ENCODE results near the gene COL6A3. TPM values are rescaled to one million over a fixed set of nuclear protein-coding genes. Genes with fewer than 3 reads are reported as not detected.

COL6A3 gene
- total and polyA plus RNA-seq, 2 donors (not counting 1 experiment from before 2014, with no cell fraction given) = 316 to 1,525 TPM

GRCh38 chr2:237426517-237426916, 12.6 kb upstream of the COL6A3 start:
- H3K36me3 ChIP-seq (ENCODE audit: control insufficient read depth, insufficient read depth, low read length) = no peaks in the 10 kb centered on the region
- no peaks in the 10 kb centered on the region for H3K79me2 ChIP-seq (ENCODE audit: control insufficient read depth, insufficient read depth, low read length)
- no peak overlapping the region for H3K27ac ChIP-seq (ENCODE audit: insufficient read depth, low read length)
- no peak overlapping the region for H3K9ac ChIP-seq (ENCODE audit: insufficient read depth, low read length)
- H3K4me2 ChIP-seq (ENCODE audit: extremely low read depth, insufficient read depth, low read length) = no peak overlapping the region
- H3K9me3 ChIP-seq (ENCODE audit: control insufficient read depth, insufficient read depth, low read depth, low read length) = no peaks in the 10 kb centered on the region
- TF ChIP-seq EZH2 (IDR thresholded peaks at IDR 0.05; ENCODE audit: low read length, missing control alignments) (no peak), CTCF (conservative IDR thresholded peaks at IDR 0.05 in 1 of 2, IDR thresholded peaks at IDR 0.05 in 1 of 2; ENCODE audit: low read depth in 1 of 2, low read length in 2 of 2) (no peak)
- no peak overlapping the region for H2AFZ ChIP-seq (ENCODE audit: low read length)
- DNase-seq (ENCODE audit: low read depth in 2 of 2) = no peak
- H3K4me3 ChIP-seq (replicated peaks in 1 of 4; ENCODE audit: control extremely low read depth in 1 of 4, insufficient read depth in 1 of 4, low read depth in 3 of 4, low read length in 4 of 4) = no peak overlapping the region
- H3K4me1 ChIP-seq (ENCODE audit: control insufficient read depth, extremely low read depth, insufficient read depth, low read length) = peaks cover 7% of the 10 kb centered on the region
- H4K20me1 ChIP-seq (ENCODE audit: control insufficient read depth, extremely low read depth, insufficient read depth, low read length) = no peaks in the 10 kb centered on the region
- no peaks in the 10 kb centered on the region for H3K27me3 ChIP-seq (ENCODE audit: control insufficient read depth, insufficient read depth, low read length)

- Histone ChIP-seq H2AFZ (ENCODE audit: low read length) (no peak overlapping the region), H4K20me1 (ENCODE audit: control insufficient read depth, extremely low read depth, insufficient read depth, low read length) (no peaks in the 10 kb centered on the region), H3K79me2 (ENCODE audit: control insufficient read depth, insufficient read depth, low read length) (no peaks in the 10 kb centered on the region), H3K27me3 (ENCODE audit: control insufficient read depth, insufficient read depth, low read length) (no peaks in the 10 kb centered on the region), H3K4me3 (replicated peaks in 1 of 4; ENCODE audit: control extremely low read depth in 1 of 4, insufficient read depth in 1 of 4, low read depth in 3 of 4, low read length in 4 of 4) (no peak overlapping the region), H3K36me3 (ENCODE audit: control insufficient read depth, insufficient read depth, low read length) (no peaks in the 10 kb centered on the region), H3K4me1 (ENCODE audit: control insufficient read depth, extremely low read depth, insufficient read depth, low read length) (peaks cover 7% of the 10 kb centered on the region), H3K9ac (ENCODE audit: insufficient read depth, low read length) (no peak overlapping the region), H3K4me2 (ENCODE audit: extremely low read depth, insufficient read depth, low read length) (no peak overlapping the region), H3K27ac (ENCODE audit: insufficient read depth, low read length) (no peak overlapping the region), H3K9me3 (ENCODE audit: control insufficient read depth, insufficient read depth, low read depth, low read length) (no peaks in the 10 kb centered on the region)
- TF ChIP-seq EZH2 (IDR thresholded peaks at IDR 0.05; ENCODE audit: low read length, missing control alignments) (no peak), CTCF (conservative IDR thresholded peaks at IDR 0.05 in 1 of 2, IDR thresholded peaks at IDR 0.05 in 1 of 2; ENCODE audit: low read depth in 1 of 2, low read length in 2 of 2) (no peak)
- no peak for DNase-seq (ENCODE audit: low read depth in 2 of 2)
Measured at GRCh38 chr2:237425320-237425719, 11.4 kb upstream of the COL6A3 start.

- no peak overlapping the region for H3K4me2 ChIP-seq (ENCODE audit: extremely low read depth, insufficient read depth, low read length)
Measured at GRCh38 chr2:237424544-237424943, 10.6 kb upstream of the COL6A3 start.

More at GRCh38 chr2:237424544-237424943, 10.6 kb upstream of the COL6A3 start:
- Histone ChIP-seq H3K79me2 (ENCODE audit: control insufficient read depth, insufficient read depth, low read length) (no peaks in the 10 kb centered on the region), H3K36me3 (ENCODE audit: control insufficient read depth, insufficient read depth, low read length) (no peaks in the 10 kb centered on the region), H3K4me3 (replicated peaks in 1 of 4; ENCODE audit: control extremely low read depth in 1 of 4, insufficient read depth in 1 of 4, low read depth in 3 of 4, low read length in 4 of 4) (no peak overlapping the region), H3K9me3 (ENCODE audit: control insufficient read depth, insufficient read depth, low read depth, low read length) (no peaks in the 10 kb centered on the region), H3K9ac (ENCODE audit: insufficient read depth, low read length) (no peak overlapping the region), H3K27me3 (ENCODE audit: control insufficient read depth, insufficient read depth, low read length) (no peaks in the 10 kb centered on the region), H3K27ac (ENCODE audit: insufficient read depth, low read length) (no peak overlapping the region), H3K4me1 (ENCODE audit: control insufficient read depth, extremely low read depth, insufficient read depth, low read length) (peaks cover 3% of the 10 kb centered on the region), H2AFZ (ENCODE audit: low read length) (no peak overlapping the region), H4K20me1 (ENCODE audit: control insufficient read depth, extremely low read depth, insufficient read depth, low read length) (no peaks in the 10 kb centered on the region)
- DNase-seq (ENCODE audit: low read depth in 2 of 2) = no peak
- no peak for TF ChIP-seq EZH2 (IDR thresholded peaks at IDR 0.05; ENCODE audit: low read length, missing control alignments)
- no peak for TF ChIP-seq CTCF (conservative IDR thresholded peaks at IDR 0.05 in 1 of 2, IDR thresholded peaks at IDR 0.05 in 1 of 2; ENCODE audit: low read depth in 1 of 2, low read length in 2 of 2)
